Measurements from ENCODE around the gene CLNK. TPM values are rescaled to one million over a fixed set of nuclear protein-coding genes. Genes with fewer than 3 reads are reported as not detected.

CLNK gene
- total RNA-seq, 2 experiments from 2014 or later = 2.0 TPM; not detected in 1

DNA sequence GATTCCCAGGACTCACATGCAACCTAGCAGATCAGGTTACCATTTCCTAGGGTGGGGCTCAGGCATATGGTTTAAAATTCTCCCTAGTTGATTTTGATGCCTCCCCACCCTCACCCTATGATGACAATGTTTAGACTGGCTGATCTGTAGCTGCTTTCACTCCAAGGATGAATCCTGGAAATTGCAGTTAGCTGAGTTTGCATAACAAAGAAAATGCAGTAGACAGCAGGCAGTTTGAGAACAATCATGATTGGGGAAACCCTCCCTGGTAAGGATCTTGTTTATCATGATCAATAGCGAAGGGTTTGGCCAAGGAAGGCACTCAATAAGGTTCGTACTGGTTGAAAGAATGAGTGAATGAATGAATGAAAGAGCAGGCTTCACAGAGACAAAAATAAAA lies 229.4 kb downstream of the CLNK start:
- Histone ChIP-seq H3K79me2 (ENCODE audit: insufficient read depth, low read depth, low read length) (peaks cover 10% of the 10 kb centered on the region), H2AFZ (ENCODE audit: low read length) (no peak overlapping the region), H3K4me1 (ENCODE audit: insufficient read depth, low read length, poor library complexity, severe bottlenecking) (peaks cover 25% of the 10 kb centered on the region), H3K36me3 (ENCODE audit: insufficient read depth, low read length) (peaks cover 43% of the 10 kb centered on the region), H3K9me3 (ENCODE audit: low read length) (no peaks in the 10 kb centered on the region), H3K9me2 (ENCODE audit: insufficient read depth, low read length) (no peaks in the 10 kb centered on the region), H3K4me2 (ENCODE audit: low read length) (peak overlapping the region; percentile 81; the same call in 1 of the 2 replicates), H3K27ac (ENCODE audit: low read depth, low read length, poor library complexity, severe bottlenecking) (no peak overlapping the region), H4K20me1 (ENCODE audit: insufficient read depth, low read length) (peaks cover 11% of the 10 kb centered on the region), H3K4me3 (ENCODE audit: low read depth, low read length, poor library complexity, severe bottlenecking) (no peak overlapping the region)
- no peak for DNase-seq (ENCODE audit: low spot score)
- ChIA-PET CTCF (ENCODE audit: unreplicated experiment) (no interaction called here), POLR2A (no interaction called here)
- no TSS peak for BruUV-seq (replicated peaks)
- intact Hi-C loops (cut with micrococcal nuclease; ENCODE audit: unreplicated experiment) = no loop called here
- TF ChIP-seq EZH2phosphoT487 (IDR thresholded peaks at IDR 0.05; ENCODE audit: borderline replicate concordance, low read depth, low read length) = no peak
- TF ChIP-seq, protein P1, sequence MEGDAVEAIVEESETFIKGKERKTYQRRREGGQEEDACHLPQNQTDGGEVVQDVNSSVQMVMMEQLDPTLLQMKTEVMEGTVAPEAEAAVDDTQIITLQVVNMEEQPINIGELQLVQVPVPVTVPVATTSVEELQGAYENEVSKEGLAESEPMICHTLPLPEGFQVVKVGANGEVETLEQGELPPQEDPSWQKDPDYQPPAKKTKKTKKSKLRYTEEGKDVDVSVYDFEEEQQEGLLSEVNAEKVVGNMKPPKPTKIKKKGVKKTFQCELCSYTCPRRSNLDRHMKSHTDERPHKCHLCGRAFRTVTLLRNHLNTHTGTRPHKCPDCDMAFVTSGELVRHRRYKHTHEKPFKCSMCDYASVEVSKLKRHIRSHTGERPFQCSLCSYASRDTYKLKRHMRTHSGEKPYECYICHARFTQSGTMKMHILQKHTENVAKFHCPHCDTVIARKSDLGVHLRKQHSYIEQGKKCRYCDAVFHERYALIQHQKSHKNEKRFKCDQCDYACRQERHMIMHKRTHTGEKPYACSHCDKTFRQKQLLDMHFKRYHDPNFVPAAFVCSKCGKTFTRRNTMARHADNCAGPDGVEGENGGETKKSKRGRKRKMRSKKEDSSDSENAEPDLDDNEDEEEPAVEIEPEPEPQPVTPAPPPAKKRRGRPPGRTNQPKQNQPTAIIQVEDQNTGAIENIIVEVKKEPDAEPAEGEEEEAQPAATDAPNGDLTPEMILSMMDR (conservative IDR thresholded peaks at IDR 0.05; ENCODE audit: low read length) = no peak

DNA sequence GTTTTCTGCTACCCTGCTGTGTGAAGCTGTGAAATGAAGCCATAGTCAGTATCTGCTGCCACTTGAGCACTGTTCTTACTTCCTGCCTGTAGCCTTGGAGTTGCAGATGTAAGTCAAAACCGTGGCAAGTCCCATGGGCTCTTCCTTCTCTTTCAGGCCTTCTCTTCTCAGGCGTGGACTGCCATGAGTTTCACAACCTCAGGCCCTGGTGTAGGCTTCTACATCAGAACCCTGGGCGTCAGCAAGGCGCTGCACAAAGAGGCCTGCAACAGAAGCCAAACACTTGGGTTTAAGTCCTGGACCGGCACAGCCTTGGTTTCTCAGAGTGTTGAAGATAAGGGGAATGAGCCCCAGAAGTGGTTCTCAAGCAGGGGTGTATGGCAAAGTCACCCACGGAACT lies 229.8 kb downstream of the CLNK start:
- H3K27ac ChIP-seq (ENCODE audit: low read depth, low read length, poor library complexity, severe bottlenecking) = no peak overlapping the region
- H3K9me2 ChIP-seq (ENCODE audit: insufficient read depth, low read length) = no peaks in the 10 kb centered on the region
- peaks cover 11% of the 10 kb centered on the region for H4K20me1 ChIP-seq (ENCODE audit: insufficient read depth, low read length)
- H3K79me2 ChIP-seq (ENCODE audit: insufficient read depth, low read depth, low read length) = peaks cover 10% of the 10 kb centered on the region
- H3K4me2 ChIP-seq (ENCODE audit: low read length) = no peak overlapping the region
- intact Hi-C loops (cut with micrococcal nuclease; ENCODE audit: unreplicated experiment) = no loop called here
- DNase-seq (ENCODE audit: low spot score) = no peak
- no peak overlapping the region for H3K4me3 ChIP-seq (ENCODE audit: low read depth, low read length, poor library complexity, severe bottlenecking)
- H3K36me3 ChIP-seq (ENCODE audit: insufficient read depth, low read length) = peaks cover 47% of the 10 kb centered on the region
- ChIA-PET POLR2A (no interaction called here), CTCF (ENCODE audit: unreplicated experiment) (no interaction called here)
- no TSS peak for BruUV-seq (replicated peaks)
- no peaks in the 10 kb centered on the region for H3K9me3 ChIP-seq (ENCODE audit: low read length)
- TF ChIP-seq, protein P1 (conservative IDR thresholded peaks at IDR 0.05; ENCODE audit: low read length) = no peak
- no peak for TF ChIP-seq EZH2phosphoT487 (IDR thresholded peaks at IDR 0.05; ENCODE audit: borderline replicate concordance, low read depth, low read length)
- no peak overlapping the region for H2AFZ ChIP-seq (ENCODE audit: low read length)
- H3K4me1 ChIP-seq (ENCODE audit: insufficient read depth, low read length, poor library complexity, severe bottlenecking) = peaks cover 25% of the 10 kb centered on the region

DNA sequence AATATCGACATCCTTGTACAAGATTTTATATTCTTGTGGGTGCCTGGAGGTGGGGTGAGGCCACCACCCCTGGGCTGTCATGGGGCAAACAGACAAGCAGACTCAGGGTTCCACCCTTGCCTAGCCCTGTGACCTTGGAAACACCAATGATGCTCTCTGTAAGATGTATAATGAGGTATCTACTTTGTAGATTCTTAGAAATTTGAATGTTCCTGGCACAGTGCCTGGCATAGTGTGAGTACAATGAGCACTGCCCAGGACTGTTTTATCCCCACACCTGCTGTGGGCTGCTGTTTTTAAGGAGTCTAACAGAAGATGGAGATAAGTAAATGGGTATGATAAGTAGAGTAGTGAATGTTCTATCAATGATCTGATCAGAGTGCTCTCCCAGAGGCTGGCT lies 230.4 kb downstream of the CLNK start:
- intact Hi-C loops (cut with micrococcal nuclease; ENCODE audit: unreplicated experiment) = no loop called here
- Histone ChIP-seq H3K4me2 (ENCODE audit: low read length) (no peak overlapping the region), H3K9me2 (ENCODE audit: insufficient read depth, low read length) (no peaks in the 10 kb centered on the region), H3K27ac (ENCODE audit: low read depth, low read length, poor library complexity, severe bottlenecking) (no peak overlapping the region), H2AFZ (ENCODE audit: low read length) (no peak overlapping the region), H3K36me3 (ENCODE audit: insufficient read depth, low read length) (peaks cover 47% of the 10 kb centered on the region), H3K9me3 (ENCODE audit: low read length) (no peaks in the 10 kb centered on the region), H4K20me1 (ENCODE audit: insufficient read depth, low read length) (peaks cover 11% of the 10 kb centered on the region), H3K4me3 (ENCODE audit: low read depth, low read length, poor library complexity, severe bottlenecking) (no peak overlapping the region), H3K79me2 (ENCODE audit: insufficient read depth, low read depth, low read length) (peaks cover 10% of the 10 kb centered on the region), H3K4me1 (ENCODE audit: insufficient read depth, low read length, poor library complexity, severe bottlenecking) (peaks cover 25% of the 10 kb centered on the region)
- no TSS peak for BruUV-seq (replicated peaks)
- TF ChIP-seq EZH2phosphoT487 (IDR thresholded peaks at IDR 0.05; ENCODE audit: borderline replicate concordance, low read depth, low read length) = no peak
- CTCF ChIA-PET (ENCODE audit: unreplicated experiment) = no interaction called here
- POLR2A ChIA-PET = no interaction called here
- no peak for DNase-seq (ENCODE audit: low spot score)

Measured in OCI-LY7 (cell line).